Measurements from ENCODE around the gene SLC1A2.

- TF ChIP-seq E2F1 (CRISPR knock-in tag; IDR thresholded peaks at IDR 0.05) (no peak), CTCF (IDR thresholded peaks at IDR 0.05) (no peak), ZNF121 (CRISPR knock-in tag; IDR thresholded peaks at IDR 0.05) (no peak), AFF4 (CRISPR knock-in tag; IDR thresholded peaks at IDR 0.05; ENCODE audit: borderline replicate concordance) (no peak), MAX (CRISPR knock-in tag; IDR thresholded peaks at IDR 0.05) (no peak), CREB1 (CRISPR knock-in tag; IDR thresholded peaks at IDR 0.05) (no peak), NR2C2 (CRISPR knock-in tag; IDR thresholded peaks at IDR 0.05) (no peak)
- TF ChIP-seq, protein P1, sequence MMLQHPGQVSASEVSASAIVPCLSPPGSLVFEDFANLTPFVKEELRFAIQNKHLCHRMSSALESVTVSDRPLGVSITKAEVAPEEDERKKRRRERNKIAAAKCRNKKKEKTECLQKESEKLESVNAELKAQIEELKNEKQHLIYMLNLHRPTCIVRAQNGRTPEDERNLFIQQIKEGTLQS (CRISPR knock-in tag; conservative IDR thresholded peaks at IDR 0.05): no peak
Measured at GRCh38 chr11:35260342-35260985, 158.9 kb downstream of the SLC1A2 start.
